Raji (cell line): ENCODE results near the gene ALOX5.

ENCODE experiments used
- POLR2A ChIP-seq: IDR thresholded peaks from 2 replicates; pipeline ENCODE4 v1.6.1; 2011; ENCODE audit warnings: low read depth, low read length, control low read depth; ENCODE audit not compliant: insufficient read depth

The ALOX5 gene

GRCh38 chr10:45422866-45423659 is 49.0 kb downstream of the ALOX5 start:
- TF ChIP-seq POLR2A, result no peak

- TF ChIP-seq POLR2A, result no peak
Observed at GRCh38 chr10:45423976-45424499, 50.0 kb downstream of the ALOX5 start.

GRCh38 chr10:45424668-45425404 is 50.8 kb downstream of the ALOX5 start:
- TF ChIP-seq POLR2A, result no peak

GRCh38 chr10:45425621-45426563 is 51.9 kb downstream of the ALOX5 start:
- TF ChIP-seq POLR2A, result no peak

GRCh38 chr10:45427262-45427969 is 53.4 kb downstream of the ALOX5 start:
- no peak for TF ChIP-seq POLR2A

GRCh38 chr10:45427970-45428366 is 54.0 kb downstream of the ALOX5 start:
- no peak for TF ChIP-seq POLR2A

GRCh38 chr10:45428611-45429510 is 54.8 kb downstream of the ALOX5 start:
- no peak for TF ChIP-seq POLR2A

- TF ChIP-seq POLR2A, result no peak
Observed at GRCh38 chr10:45429790-45430189, 55.8 kb downstream of the ALOX5 start.

- no peak for TF ChIP-seq POLR2A
Observed at GRCh38 chr10:45432113-45432512, 58.1 kb downstream of the ALOX5 start.

- TF ChIP-seq POLR2A, result no peak
Observed at GRCh38 chr10:45432700-45433472, 58.9 kb downstream of the ALOX5 start.

GRCh38 chr10:45433716-45434469 is 59.9 kb downstream of the ALOX5 start:
- no peak for TF ChIP-seq POLR2A
